T-helper 1 cell treated with Interleukin-12 subunit alpha and Interleukin-12 subunit beta and Interleukin-4 antibody, amounts not matched to agents 30 μg/mL and 1 μg/mL, for 36 hours (primary cell): Measurements from ENCODE around the gene NDUFS5.
"Not testable (repeated sequence)": the region's sequence is repeated elsewhere in the genome, so short reads cannot be mapped to it uniquely, and the experiment has no call there.

Source experiments
- H3K27ac Mint-ChIP-seq: one replicate; pipeline ENCODE4 v1.8.0; 2021; ENCODE audit warnings: mild to moderate bottlenecking, mixed read lengths
- H3K27me3 Mint-ChIP-seq: one replicate; pipeline ENCODE4 v1.8.0; 2021; ENCODE audit warnings: low read depth, mixed read lengths
- H3K36me3 Mint-ChIP-seq: one replicate; pipeline ENCODE4 v1.8.0; 2021; ENCODE audit warnings: low read depth, mixed read lengths
- H3K4me1 Mint-ChIP-seq: one replicate; pipeline ENCODE4 v1.8.0; 2021; ENCODE audit warnings: low read depth, mixed read lengths
- H3K4me3 Mint-ChIP-seq: one replicate; pipeline ENCODE4 v1.8.0; 2021; ENCODE audit warnings: mild to moderate bottlenecking, moderate library complexity, mixed read lengths
- H3K9me3 Mint-ChIP-seq: one replicate; pipeline ENCODE4 v1.8.0; 2021; ENCODE audit warnings: mixed read lengths

Gene NDUFS5

DNA sequence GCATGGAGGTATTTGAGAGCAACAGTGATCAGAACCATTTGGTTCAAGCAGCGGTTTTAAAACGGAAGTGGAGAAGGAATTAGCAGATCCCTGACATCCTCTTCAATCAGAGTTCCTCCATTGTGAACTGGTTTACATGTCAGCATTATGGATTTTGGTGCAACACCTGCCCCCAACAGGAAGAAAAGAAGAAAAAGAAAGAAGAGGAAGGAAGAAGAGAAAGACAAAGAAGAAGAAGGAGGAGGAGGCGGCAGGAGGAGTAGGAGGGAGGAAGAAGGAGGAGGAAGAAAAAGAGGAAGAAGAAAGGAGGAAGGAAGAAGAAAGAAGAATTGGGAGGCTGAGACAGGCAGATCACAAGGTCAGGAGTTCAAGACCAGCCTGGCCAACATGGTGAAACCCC lies 17.4 kb downstream of the NDUFS5 start:
- Mint-ChIP-seq H3K27ac (no peak overlapping the region), H3K27me3 (no peaks in the 10 kb centered on the region), H3K36me3 (peaks cover 10% of the 10 kb centered on the region), H3K4me3 (no peak overlapping the region), H3K4me1 (peaks cover 6% of the 10 kb centered on the region), H3K9me3 (no peaks in the 10 kb centered on the region)

- Mint-ChIP-seq H3K27me3 (no peaks in the 10 kb centered on the region), H3K27ac (no peak overlapping the region), H3K4me1 (peaks cover 2% of the 10 kb centered on the region), H3K36me3 (peaks cover 7% of the 10 kb centered on the region), H3K9me3 (no peaks in the 10 kb centered on the region), H3K4me3 (no peak overlapping the region)
Observed at GRCh38 chr1:39044762-39045161, 18.6 kb downstream of the NDUFS5 start.

GRCh38 chr1:39045231-39045630 lies 19.1 kb downstream of the NDUFS5 start:
- Mint-ChIP-seq H3K36me3 (peaks cover 7% of the 10 kb centered on the region), H3K27me3 (no peaks in the 10 kb centered on the region), H3K4me3 (no peak overlapping the region), H3K27ac (no peak overlapping the region), H3K4me1 (peaks cover 2% of the 10 kb centered on the region), H3K9me3 (no peaks in the 10 kb centered on the region)

GRCh38 chr1:39046613-39047210 lies 20.6 kb downstream of the NDUFS5 start:
- H3K9me3 Mint-ChIP-seq, result no peaks in the 10 kb centered on the region
- peaks cover 7% of the 10 kb centered on the region for H3K4me1 Mint-ChIP-seq
- H3K4me3 Mint-ChIP-seq, result no peak overlapping the region
- H3K36me3 Mint-ChIP-seq, result peaks cover 7% of the 10 kb centered on the region
- no peak overlapping the region for H3K27ac Mint-ChIP-seq
- H3K27me3 Mint-ChIP-seq, result no peaks in the 10 kb centered on the region

DNA sequence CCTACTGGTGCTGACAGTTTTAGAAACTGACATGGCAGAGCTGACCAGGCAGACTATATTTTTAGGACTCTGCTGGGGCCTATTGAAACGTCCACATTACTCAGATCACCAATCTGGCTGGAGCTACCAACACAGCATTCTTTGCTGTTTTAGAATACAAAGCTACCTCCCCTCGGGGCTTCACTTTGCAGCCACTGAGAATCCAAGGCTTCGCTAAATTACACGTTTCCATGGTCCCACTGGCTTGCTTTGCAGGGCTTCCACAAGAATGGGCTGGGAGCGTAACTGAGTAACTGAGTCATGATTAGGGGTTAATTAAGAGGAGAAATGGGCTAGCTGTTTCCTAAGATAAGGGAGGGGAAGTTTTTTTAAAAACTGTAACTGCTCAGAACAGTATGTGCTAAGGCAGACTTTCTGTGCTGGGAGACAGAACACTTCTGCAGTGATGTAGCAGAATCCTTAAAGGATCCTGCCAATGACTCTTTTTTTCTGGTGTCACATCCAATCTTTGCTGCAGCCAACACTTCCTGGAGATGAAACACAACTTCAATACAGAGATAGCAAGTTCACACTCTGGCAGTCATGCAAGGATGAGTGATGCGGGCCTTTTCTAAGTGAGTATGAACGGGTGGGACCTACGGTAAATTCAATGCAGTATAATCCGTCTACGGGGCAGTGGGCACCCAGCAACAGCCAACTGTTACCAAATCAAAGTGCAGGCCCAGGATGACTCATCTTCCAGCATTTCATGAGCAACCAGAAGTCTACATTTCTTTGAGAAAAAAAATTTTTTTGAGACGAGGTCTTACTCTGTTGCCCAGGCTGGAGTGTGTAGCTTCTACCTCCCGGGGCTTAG lies 21.5 kb downstream of the NDUFS5 start:
- no peak overlapping the region for H3K27ac Mint-ChIP-seq
- no peaks in the 10 kb centered on the region for H3K9me3 Mint-ChIP-seq
- peaks cover 6% of the 10 kb centered on the region for H3K4me1 Mint-ChIP-seq
- H3K4me3 Mint-ChIP-seq, result no peak overlapping the region
- peaks cover 6% of the 10 kb centered on the region for H3K36me3 Mint-ChIP-seq
- H3K27me3 Mint-ChIP-seq, result no peaks in the 10 kb centered on the region

DNA sequence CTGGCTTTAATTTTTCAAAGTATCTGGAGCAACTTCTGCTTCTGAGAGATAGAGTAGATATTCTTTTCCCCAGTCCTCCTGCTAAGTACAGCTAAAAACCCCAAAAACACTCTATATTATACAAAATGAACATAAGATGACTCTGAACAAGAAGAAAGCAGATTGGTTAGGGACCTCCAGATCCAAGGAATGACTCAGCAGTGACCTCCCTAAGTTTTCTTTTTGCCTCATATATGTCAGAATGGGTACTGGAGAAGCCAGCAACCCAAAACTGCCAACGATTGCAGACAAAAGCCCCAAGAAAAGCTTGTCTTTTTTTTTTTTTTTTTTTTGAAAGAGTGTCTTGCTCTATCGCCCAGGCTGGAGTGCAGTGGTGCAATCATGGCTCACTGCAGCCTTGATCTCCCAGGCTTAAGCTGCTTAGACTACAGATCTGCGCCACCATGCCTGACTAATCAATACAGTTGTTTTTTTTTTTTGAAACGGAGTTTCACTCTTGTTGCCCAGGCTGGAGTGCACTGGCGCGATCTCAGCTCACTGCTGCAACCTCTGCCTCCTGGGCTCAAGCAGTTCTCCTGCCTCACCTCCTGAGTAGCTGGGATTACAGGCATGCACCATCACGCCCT lies 22.7 kb downstream of the NDUFS5 start:
- no peak overlapping the region for H3K4me3 Mint-ChIP-seq
- peaks cover 5% of the 10 kb centered on the region for H3K4me1 Mint-ChIP-seq
- no peak overlapping the region for H3K27ac Mint-ChIP-seq
- H3K9me3 Mint-ChIP-seq, result no peaks in the 10 kb centered on the region
- H3K36me3 Mint-ChIP-seq, result peaks cover 2% of the 10 kb centered on the region
- no peaks in the 10 kb centered on the region for H3K27me3 Mint-ChIP-seq

GRCh38 chr1:39050001-39050400 lies 23.9 kb downstream of the NDUFS5 start:
- H3K27me3 Mint-ChIP-seq, result no peaks in the 10 kb centered on the region
- peaks cover 5% of the 10 kb centered on the region for H3K4me1 Mint-ChIP-seq
- no peak overlapping the region for H3K4me3 Mint-ChIP-seq
- peaks cover 2% of the 10 kb centered on the region for H3K36me3 Mint-ChIP-seq
- no peaks in the 10 kb centered on the region for H3K9me3 Mint-ChIP-seq
- H3K27ac Mint-ChIP-seq, result no peak overlapping the region

GRCh38 chr1:39051193-39051850 lies 25.2 kb downstream of the NDUFS5 start:
- not testable (repeated sequence) for H3K9me3 Mint-ChIP-seq, H3K27ac Mint-ChIP-seq, H3K27me3 Mint-ChIP-seq, H3K4me3 Mint-ChIP-seq, H3K4me1 Mint-ChIP-seq, H3K36me3 Mint-ChIP-seq

- Mint-ChIP-seq H3K27ac (no peak overlapping the region), H3K9me3 (no peaks in the 10 kb centered on the region), H3K27me3 (no peaks in the 10 kb centered on the region)
Observed at GRCh38 chr1:39051956-39052355, 25.8 kb downstream of the NDUFS5 start.

DNA sequence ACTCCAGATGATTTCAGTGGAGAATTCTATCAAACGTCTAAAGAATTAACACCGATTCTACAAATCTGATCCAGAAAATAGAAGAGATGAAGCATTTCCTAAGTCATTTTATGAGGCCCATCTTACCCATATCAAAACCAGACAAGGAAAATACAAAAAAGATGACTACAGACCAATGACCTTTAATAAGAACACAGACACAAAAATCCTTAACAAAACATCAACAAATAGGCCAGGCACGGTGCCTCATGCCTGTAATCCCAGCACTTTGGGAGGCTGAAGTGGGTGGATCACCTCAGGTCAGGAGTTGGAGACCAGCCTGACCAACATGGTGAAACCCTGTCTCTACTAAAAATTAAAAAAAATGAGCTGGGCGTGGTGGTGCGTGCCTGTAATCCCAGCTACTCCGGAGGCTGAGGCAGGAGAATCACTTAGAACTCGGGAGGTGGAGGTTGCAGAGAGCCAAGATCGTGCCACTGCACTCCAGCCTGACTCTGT lies 29.1 kb downstream of the NDUFS5 start:
- H3K27me3 Mint-ChIP-seq, H3K27ac Mint-ChIP-seq, H3K36me3 Mint-ChIP-seq, H3K4me1 Mint-ChIP-seq, H3K9me3 Mint-ChIP-seq, H3K4me3 Mint-ChIP-seq: not testable (repeated sequence)

More at GRCh38 chr1:39051956-39052355, 25.8 kb downstream of the NDUFS5 start:
- Mint-ChIP-seq H3K4me3 (no peak overlapping the region), H3K36me3 (no peaks in the 10 kb centered on the region), H3K4me1 (peaks cover 5% of the 10 kb centered on the region)

DNA sequence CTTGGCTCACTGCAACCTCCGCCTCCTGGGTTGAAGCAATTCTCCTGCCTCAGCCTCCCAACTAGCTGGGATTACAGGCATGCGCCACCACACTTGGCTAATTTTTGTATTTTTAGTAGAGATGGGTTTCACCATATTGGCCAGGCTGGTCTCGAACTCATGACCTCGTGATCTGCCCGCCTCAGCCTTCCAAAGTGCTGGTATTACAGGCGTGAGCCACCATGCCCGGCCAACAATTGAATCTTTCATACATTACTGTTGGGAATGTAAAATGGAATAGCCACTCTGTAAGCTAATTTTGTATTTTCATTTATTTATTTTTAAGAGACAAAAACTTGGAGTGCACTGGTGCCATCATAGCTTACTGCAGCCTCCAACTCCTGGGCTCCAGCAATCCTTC lies 35.4 kb downstream of the NDUFS5 start:
- H3K36me3 Mint-ChIP-seq, H3K9me3 Mint-ChIP-seq, H3K4me1 Mint-ChIP-seq, H3K4me3 Mint-ChIP-seq, H3K27ac Mint-ChIP-seq, H3K27me3 Mint-ChIP-seq: not testable (repeated sequence)

DNA sequence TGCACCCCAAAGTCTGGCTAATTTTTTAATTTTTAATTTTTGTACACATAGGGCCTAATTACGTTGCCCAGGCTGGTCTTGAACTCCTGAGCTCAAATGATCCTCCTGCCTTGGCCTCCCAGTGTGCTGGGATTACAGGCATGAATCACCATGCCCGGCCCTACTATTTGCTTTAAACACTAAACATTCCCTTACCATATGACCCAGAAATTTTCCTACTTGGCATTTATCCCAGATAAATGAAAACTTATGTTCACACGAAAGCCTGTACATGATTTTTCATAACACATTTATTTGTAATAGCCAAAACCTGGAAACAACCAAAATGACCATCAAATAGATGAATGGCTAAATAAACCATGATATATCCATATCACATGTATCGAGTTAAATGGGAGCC lies 35.8 kb downstream of the NDUFS5 start:
- Mint-ChIP-seq H3K4me3 (no peak overlapping the region), H3K27ac (no peak overlapping the region), H3K36me3 (no peaks in the 10 kb centered on the region), H3K9me3 (no peaks in the 10 kb centered on the region), H3K4me1 (no peaks in the 10 kb centered on the region), H3K27me3 (no peaks in the 10 kb centered on the region)

- Mint-ChIP-seq H3K27me3 (no peaks in the 10 kb centered on the region), H3K4me1 (no peaks in the 10 kb centered on the region), H3K36me3 (no peaks in the 10 kb centered on the region), H3K27ac (no peak overlapping the region), H3K4me3 (no peak overlapping the region), H3K9me3 (no peaks in the 10 kb centered on the region)
Observed at GRCh38 chr1:39063191-39063590, 37.0 kb downstream of the NDUFS5 start.

- Mint-ChIP-seq H3K27me3 (no peaks in the 10 kb centered on the region), H3K27ac (no peak overlapping the region), H3K9me3 (no peaks in the 10 kb centered on the region), H3K36me3 (no peaks in the 10 kb centered on the region), H3K4me1 (no peaks in the 10 kb centered on the region), H3K4me3 (no peak overlapping the region)
Observed at GRCh38 chr1:39063775-39064174, 37.6 kb downstream of the NDUFS5 start.
